Cortex of kidney (tissue), 1 donor: ENCODE data around the gene CALHM2.

Experiments used
- DNase-seq: peaks from one replicate; lab custom pipeline; 2025; lab: John Stamatoyannopoulos, UW

Gene CALHM2

GRCh38 chr10:103416436-103417147 is 35.6 kb downstream of the CALHM2 start:
- no peak for DNase-seq

GRCh38 chr10:103415581-103415980 is 36.6 kb downstream of the CALHM2 start:
- DNase-seq: no peak

GRCh38 chr10:103413564-103413963 is 38.6 kb downstream of the CALHM2 start:
- no peak for DNase-seq

- no peak for DNase-seq
Observed at GRCh38 chr10:103397191-103397825, 54.9 kb downstream of the CALHM2 start.

GRCh38 chr10:103396789-103397087 is 55.4 kb downstream of the CALHM2 start:
- no peak for DNase-seq
